Activated CD8-positive, alpha-beta memory T cell treated with anti-CD3 and anti-CD28 coated beads, Interleukin-2, amount 50 U/mL, for 24 hours (primary cell): Measurements from ENCODE around the gene ELOVL4.

Source experiments
- DNase-seq: peaks from one replicate; pipeline ENCODE4 v3.0.0-alpha.2; 2020; ENCODE audit errors: extremely low read depth

The ELOVL4 gene

DNA sequence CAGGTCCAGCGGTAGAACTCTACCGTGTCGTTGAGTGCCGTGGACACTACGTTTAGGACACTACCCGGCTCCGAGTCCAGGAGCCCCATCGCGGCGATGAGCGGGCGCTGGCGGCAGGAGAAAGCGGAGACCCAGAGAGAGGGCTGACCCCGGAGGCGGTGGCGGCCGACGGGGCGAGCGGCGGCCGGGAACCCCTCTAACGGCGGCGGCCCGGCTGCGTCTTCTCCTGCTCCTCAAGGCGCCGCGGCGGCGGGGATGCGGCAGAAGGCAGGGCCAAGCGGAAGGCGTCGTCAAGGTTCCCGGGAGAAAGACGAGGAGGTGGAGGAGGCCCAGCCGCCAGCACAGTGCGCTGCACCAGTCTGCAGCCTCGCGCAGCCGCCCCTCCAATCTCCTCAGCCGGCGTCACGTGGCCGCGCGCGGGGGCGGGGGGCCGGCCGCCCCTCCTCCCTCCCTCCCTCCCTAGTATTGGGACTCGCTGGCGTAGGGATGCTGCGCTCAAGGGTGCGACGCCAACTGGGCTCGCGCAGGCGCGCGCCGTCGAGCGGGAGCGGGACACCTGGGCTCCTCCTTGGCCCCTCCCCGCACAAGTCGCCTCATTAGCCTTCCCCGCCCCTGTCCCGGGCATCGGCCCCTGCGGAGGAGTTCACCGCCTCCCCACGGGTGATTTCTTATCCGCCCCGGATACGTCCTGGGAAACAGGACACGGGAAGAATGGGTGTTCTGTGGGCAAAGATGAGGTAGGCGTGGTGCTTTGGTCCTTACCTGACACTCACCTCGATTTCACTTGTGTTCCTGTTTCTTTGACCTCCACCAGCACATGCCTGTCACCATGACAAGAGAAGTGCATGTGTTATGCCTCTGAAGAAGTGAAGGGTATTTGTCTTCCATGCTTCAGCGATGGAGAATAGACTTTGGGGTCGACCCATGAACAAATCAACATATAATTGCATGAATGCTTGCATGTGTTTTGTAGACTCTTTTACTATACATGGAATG is at the start of gene ELOVL4:
ELOVL4 (minus strand) TSS at position 363 of the 996 bp plus-strand sequence; CDS start at position 89, 274 bp downstream.
- no peak for DNase-seq

DNA sequence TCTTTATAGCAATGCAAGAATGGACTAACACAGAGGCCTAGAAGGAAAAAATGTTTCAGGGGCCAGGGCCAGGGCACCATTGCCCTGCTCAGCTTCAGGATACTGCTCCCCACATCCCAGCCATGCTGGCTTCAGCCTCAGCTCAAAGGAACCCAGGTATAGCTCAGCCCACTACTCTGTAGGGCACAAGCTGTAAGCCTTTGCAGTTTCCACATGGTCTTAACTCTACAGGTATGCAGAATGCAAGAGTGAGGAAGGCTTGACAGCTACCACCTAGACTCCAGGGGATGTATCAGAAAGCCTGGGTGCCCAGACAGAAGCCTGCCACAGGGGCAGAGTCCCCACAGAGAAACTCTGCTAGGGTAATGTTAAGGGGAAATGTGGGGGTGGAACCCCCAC is 46.6 kb upstream of the ELOVL4 start:
- DNase-seq, result no peak

DNA sequence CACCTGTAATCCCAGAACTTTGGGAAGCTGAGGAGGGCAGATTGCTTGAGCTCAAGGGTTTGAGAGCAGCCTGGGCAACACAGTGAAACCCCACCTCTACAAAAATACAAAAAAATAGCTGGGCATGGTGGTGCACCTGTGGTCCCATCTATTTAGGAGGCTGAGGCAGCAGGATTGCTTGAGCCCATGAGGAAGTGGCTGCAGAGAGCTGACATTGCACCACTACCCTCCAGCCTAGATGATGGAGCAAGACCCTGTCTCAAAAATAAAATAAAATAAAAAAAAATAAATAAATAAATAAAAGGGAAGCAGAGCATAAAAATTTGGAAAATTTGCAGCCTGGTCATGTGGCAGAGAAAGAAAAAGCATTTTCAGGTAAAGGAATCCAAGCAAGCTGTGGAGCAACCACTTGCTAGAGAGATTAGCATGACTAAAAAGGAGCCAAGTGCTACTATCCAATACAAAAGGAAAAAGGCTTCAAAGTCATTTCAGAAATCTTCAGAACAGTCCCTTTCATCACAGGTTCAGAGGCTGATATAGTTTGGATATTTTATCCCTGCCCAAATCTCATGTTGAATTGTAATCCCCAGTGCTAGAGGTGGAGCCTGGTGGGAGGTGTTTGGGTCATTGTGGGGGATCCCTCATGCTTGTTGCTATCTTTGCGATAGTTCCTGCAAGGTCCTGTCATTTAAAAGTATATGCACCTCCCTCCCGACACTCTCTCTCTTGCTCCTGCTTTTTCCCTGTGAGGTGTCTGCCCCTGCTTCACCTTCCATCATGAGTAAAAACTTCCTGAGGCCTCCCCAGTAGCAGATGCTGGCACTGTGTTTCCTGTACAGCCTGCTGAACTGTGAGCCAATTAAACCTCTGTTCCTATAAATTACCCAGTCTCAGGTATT is 45.9 kb upstream of the ELOVL4 start:
- no peak for DNase-seq

GRCh38 chr6:79989641-79990040 is 42.3 kb upstream of the ELOVL4 start:
- no peak for DNase-seq

GRCh38 chr6:79985128-79985527 is 37.8 kb upstream of the ELOVL4 start:
- DNase-seq, result no peak

GRCh38 chr6:79984261-79984660 is 36.9 kb upstream of the ELOVL4 start:
- DNase-seq, result no peak

- no peak for DNase-seq
These were observed 34.3 kb upstream of the ELOVL4 start for GRCh38 chr6:79981652-79982051.

DNA sequence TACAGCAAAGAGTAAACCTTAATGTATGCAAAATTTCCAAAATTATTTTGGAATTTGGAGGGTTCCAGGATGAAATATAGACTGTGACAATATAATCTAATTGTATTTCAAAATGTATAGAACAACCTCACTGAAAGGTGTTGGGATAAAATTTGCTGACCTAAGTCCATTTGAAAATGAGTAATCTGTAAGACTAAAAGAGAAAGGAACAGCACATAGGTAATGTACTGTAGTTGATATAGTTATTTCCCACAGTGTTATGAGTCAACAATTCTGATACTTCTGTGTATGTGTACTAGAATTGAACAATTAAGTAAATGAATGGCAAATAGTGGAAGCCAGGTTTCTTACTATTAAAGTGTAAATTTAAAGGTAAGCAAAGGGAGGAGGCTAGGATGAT is 23.8 kb upstream of the ELOVL4 start:
- DNase-seq, result no peak

DNA sequence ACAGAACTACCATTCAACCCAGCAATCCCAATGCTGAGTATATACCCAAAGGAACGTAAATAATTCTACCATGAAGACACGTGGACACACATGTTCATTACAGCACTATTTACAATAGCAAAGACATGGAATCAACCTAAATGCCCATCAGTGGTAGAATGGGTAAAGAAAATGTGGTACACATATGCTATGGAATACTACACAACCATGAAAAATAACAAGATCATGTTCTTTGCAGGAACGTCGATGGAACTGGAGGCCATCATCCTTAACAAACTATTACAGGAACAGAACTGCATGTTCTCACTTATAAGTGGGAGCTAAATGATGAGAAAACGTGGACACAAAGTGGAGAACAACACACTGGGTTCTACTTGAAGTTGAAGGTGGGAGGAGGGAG is 22.4 kb upstream of the ELOVL4 start:
- DNase-seq, result no peak

DNA sequence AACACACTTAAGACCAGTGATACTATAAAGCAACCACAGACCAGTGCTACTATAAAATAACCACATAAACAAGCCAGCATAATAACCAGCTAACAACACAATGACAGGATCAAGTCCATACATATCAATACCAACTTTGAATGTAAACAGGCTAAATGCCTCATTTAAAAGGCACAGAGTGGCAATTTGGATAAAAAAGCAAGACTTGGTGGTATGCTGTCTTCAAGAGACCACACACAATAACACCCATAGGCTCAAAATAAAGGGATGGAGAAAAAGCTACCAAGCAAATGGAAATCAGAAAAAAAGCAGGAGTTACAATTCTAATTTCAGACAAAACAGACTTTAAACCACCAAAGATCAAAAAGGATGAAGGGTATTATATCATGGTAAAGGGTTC is 19.8 kb upstream of the ELOVL4 start:
- DNase-seq, result no peak

GRCh38 chr6:79964607-79965081 is 17.3 kb upstream of the ELOVL4 start:
- DNase-seq, result no peak

DNA sequence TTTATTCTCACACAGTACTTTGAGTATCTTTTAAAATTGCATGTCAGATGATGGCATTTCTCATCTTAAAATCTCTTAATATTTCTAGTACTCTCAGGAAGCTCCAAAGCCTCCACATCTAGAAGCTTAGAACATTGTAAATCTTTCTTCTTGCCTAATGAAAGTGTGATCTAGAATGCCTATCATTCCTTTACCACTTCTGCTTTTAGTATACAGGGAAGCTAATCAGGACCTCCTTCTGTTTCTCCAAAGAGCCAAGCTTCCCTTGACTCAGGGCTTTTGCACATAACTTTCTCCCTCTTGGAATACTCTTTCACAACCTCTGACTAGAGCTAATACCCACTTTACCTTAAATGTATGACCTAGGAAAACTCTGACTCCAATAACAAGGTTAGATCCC is 7.5 kb upstream of the ELOVL4 start:
- no peak for DNase-seq

DNA sequence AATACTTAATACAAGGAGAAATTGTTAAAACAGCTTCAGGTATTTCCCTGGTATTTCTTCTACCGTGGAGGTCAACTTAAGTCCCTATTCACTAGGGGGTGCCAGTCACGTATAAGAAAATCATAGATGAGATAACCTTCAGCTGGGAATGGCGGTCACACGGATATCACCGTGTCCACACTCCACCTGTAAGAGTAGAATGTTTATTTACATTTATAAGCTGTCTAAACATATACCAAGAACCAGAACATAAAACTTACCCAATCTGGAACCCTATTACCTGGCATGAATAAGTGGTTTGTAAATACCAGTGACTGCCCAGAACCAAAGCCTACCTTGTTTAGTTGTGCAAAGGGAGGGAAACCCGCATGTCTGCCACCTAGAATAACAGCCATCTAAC is 1.9 kb upstream of the ELOVL4 start:
- DNase-seq, result no peak

DNA sequence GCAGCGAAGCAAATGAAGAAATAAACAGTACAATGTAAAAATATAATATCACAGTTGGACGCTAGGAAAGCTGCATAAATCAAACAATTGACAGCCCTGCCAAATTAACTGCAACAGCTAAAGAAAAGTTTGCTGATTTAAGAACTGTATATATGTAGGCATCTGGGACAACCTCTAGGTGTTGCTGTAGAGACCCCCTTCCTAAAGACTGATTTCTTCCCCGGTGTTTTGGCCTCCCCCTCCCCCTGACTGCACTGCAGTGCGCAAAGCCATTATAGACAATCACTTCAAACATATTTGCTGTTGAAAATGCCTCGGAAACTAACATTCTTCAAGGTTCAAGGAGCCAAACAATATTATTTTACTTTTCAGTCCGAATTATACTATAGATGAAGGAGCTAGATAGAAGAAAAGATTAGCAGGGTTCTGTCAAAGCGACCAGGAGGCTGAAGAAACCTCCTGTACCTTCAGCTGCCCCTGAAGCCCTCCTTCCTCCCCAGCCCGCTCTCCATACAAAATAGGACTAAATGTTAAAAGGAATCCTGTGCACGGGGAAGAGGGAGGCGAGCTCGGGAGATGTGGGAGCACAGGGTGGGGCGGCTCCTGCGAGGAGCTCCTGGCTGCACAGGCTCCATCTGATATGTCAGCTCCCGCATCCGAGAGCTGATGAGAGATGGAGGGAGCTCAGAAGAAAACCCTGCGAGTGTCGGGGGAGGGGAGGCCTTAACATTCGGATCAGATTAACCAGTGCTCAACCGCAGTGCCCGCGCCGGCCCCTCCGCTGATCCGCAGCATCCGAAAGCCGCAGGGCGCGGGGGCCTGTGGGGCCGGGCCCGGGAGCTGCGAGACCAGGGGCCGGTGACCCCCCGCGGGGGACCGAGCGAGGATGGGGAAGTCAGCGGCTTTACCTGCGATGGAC is 822 bp downstream of the ELOVL4 start:
- no peak for DNase-seq

DNA sequence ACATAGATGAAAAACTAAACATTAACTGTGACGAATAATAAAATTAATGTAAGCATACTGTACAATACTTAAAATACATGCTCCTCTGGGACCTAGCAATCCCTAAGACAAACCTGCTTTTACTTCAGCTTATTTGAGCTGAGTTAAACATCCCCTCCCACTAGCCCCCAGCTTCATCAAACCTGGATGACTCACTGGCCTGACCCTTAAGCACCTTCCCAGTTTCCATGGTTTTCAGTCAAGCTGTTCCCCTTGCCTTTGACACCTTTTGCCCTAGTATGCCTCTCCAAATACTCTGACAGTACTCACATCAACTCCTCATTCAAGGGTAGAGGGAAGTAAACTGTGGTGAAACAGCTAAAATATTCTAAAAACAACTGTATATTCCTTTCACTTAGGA is 4.2 kb downstream of the ELOVL4 start:
- DNase-seq, result no peak

DNA sequence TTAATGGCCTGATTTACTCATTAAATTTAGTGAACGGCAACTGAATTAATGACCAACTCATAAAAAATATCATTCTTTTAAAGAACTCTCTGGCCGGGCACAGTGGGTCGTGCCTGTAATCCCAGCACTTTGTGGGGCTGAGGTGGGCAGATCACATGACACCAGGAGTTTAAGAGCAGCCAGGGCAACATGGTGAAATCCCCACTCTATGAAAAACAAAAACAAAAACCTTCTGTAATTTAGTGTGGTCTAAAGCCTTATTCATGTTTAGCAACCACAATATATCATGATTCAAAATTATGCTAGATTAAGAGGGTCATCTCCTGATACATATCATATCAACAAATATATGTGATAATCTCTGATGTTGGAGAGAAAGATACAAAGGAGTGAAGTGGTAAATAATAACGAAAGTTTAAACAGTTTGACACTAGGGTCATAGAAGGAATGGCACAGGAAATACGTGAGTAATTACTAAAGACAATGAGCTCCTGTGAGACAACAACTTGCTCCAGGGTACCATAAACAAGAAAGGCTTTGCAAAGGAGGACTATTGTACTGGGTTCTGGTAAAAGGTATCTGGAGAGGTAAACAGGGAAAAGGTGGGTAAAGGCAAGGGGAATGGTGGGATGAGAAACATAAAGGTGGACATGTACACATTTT is 5.7 kb downstream of the ELOVL4 start:
- no peak for DNase-seq

GRCh38 chr6:79928478-79928998 is 18.8 kb downstream of the ELOVL4 start:
- DNase-seq, result no peak

GRCh38 chr6:79927758-79928157 is 19.6 kb downstream of the ELOVL4 start:
- no peak for DNase-seq

DNA sequence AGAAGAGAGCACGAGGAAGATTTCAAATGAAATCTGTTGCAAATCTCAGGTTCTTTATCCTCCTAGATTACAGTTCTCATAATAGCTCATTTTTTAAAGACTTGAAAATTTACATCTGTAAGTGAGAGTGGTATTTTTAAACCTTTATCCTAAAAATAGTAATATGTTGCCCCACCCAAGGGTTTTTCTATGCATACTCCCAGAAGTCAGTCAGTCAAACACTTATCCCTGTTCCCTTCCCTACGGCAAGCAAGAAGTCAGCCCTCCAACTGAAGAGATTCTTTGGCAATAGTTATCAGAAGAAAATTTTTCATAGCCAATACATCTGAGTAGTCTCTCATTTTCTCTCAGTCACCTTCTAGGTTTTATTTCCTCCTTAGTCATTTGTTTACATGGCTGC is 24.1 kb downstream of the ELOVL4 start:
- DNase-seq, result no peak

GRCh38 chr6:79922018-79922417 is 25.3 kb downstream of the ELOVL4 start:
- no peak for DNase-seq

- DNase-seq, result no peak
These were observed 34.0 kb downstream of the ELOVL4 start for GRCh38 chr6:79913369-79913768.
